Activated CD4-positive, alpha-beta T cell treated with anti-CD3 and anti-CD28 coated beads for 36 hours (primary cell): ENCODE measurements around the gene ATP6V0C. TPM values are rescaled to one million over a fixed set of nuclear protein-coding genes. Genes with fewer than 3 reads are reported as not detected.

Experiments
- ATAC-seq: fragments of 200-7000 bp; cut with Tn5 transposase; one replicate; pipeline ENCODE4 v1.10.0; 2021; ENCODE audit warnings: mild to moderate bottlenecking, moderate library complexity
- CTCF ChIA-PET: fragments of 350-600 bp; sonication (Branson Sonifier 250); formaldehyde crosslinking; loops from one replicate; lab custom pipeline; 2021; ENCODE audit warnings: antibody characterized with exemption; lab: Charles Lee
- POLR2A ChIA-PET: fragments of 350-600 bp; sonication (Branson Sonifier 250); formaldehyde crosslinking; loops from one replicate; lab custom pipeline; 2021; ENCODE audit warnings: antibody characterized with exemption, inconsistent platforms; lab: Charles Lee
- DNase-seq: peaks from one replicate; pipeline ENCODE4 v3.0.0-alpha.2; 2020
- H3K27ac Mint-ChIP-seq: one replicate; pipeline ENCODE4 v1.8.0; 2021; ENCODE audit warnings: mixed read lengths
- H3K27me3 Mint-ChIP-seq: one replicate; pipeline ENCODE4 v1.8.0; 2021; ENCODE audit warnings: mixed read lengths
- H3K36me3 Mint-ChIP-seq: one replicate; pipeline ENCODE4 v1.8.0; 2021; ENCODE audit warnings: low read depth, mixed read lengths
- H3K4me1 Mint-ChIP-seq: one replicate; pipeline ENCODE4 v1.8.0; 2021; ENCODE audit warnings: mixed read lengths
- H3K4me3 Mint-ChIP-seq: one replicate; pipeline ENCODE4 v1.8.0; 2021; ENCODE audit warnings: mild to moderate bottlenecking, moderate library complexity, mixed read lengths
- H3K9me3 Mint-ChIP-seq: one replicate; pipeline ENCODE4 v1.8.0; 2021; ENCODE audit warnings: low read depth, mixed read lengths
- intact Hi-C, 2 experiments: fragments of 100-400 bp; cut with DNase I in 1 of 2; cut with micrococcal nuclease in 1 of 2; formaldehyde crosslinking; loops; one replicate each; pipeline versions ENCODE4 v1.14.2 to v1.15.1; 2022 to 2024; cut with DNase I, micrococcal nuclease
- total RNA-seq, 2 experiments: library from RNA; stranded (reverse); gene quantifications; one replicate each; pipeline ENCODE4 v1.2.3, GENCODE V29; 2021

ATP6V0C gene
- 100 to 1,000 TPM in 1 of 2 experiments, 10 to 100 TPM in 1; 91.7 to 130 TPM for total RNA-seq

DNA sequence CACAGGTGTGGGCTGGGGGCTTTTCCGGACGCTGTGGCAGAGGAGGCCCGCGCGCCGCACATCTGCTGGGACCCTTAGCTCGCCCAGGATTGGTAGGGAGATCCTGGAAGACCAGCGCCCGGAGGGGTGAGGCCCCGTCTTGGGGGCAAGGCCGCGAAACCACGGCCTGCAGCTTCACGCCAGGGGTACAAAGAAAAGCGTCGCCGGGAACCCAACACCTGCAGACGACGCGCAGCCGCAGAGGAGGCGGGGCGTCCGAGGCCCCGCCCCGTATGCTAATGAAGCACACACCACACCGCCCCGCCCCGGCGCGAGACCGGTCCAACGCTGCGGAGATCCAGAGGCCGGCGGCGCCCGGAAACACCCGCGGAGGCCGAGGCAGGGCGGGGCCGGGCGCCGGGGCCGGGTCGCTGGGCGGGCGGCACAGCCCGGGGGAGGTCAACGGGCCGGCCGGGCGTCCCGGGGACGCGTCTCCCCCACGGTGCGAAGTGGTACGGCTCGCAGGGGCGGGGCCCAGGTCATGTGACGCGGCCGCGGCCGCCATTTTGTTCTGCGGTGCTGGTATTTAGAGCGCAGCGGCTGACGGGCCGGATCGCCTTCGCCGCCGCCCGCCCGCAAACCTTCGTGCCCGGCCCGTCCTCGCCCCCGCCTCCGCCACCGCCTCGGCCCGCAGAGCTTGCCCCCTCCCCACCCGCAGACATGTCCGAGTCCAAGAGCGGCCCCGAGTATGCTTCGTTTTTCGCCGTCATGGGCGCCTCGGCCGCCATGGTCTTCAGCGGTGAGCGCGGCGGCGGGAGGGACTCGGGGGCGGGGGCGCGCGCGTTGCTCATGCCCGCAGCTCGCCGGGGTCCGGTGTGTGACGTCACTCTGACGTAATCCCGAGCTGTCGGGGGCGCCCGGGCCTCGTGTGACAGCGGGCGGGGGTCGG is at the start of gene ATP6V0C:
Gene ATP6V0C, plus strand, starts transcription at position 548 of the 928 bp plus-strand sequence. Its CDS starts 152 bp downstream, at position 700.
- peak within 1 kb of the TSS; percentile 95 for H3K27ac Mint-ChIP-seq
- H3K9me3 Mint-ChIP-seq = no peaks in the 10 kb centered on the region
- intact Hi-C loops = loop anchor here (1.0 to 10.0 kb wide), 15 partner anchors 18 to 519 kb away; partner anchors contain the start of genes TBC1D24 (in 2 of the 2), ABCA3 (in 1 of the 2), CCNF (in 1 of the 2) and CEMP1 (in 1 of the 2)
- H3K4me3 Mint-ChIP-seq = peak within 1 kb of the TSS; percentile 93
- peaks cover 6% of the 10 kb centered on the region for H3K36me3 Mint-ChIP-seq
- H3K27me3 Mint-ChIP-seq = no peaks in the 10 kb centered on the region
- ChIA-PET CTCF (no interaction called here), POLR2A (no interaction called here)
- ATAC-seq (peak; percentile 90), DNase-seq (peak; percentile 95)
- H3K4me1 Mint-ChIP-seq = peaks cover 44% of the 10 kb centered on the region

DNA sequence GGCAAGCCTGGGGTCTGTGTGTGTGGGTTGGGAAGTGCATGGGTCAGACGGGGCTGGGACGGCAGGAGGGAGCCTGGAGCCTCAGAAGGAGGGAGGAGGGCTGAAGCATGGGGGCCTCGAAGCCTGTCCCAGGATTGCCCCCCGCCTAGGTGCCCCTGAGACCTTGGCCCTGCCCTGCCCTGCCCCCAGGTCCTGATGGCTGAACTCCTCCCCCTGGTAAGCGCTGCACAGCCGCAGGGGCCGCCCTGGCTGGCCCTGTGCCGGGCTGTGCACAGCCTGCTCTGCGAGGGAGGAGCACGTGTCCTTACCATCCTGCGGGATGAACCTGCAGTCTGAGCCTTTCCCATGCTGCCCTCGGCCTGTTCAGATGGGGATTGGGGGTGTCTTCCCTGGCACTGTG is 49.4 kb upstream of the ATP6V0C start:
- DNase-seq (no peak), ATAC-seq (no peak)
- no peak overlapping the region for H3K27ac Mint-ChIP-seq
- H3K9me3 Mint-ChIP-seq = no peaks in the 10 kb centered on the region
- intact Hi-C loops = loop anchor here in 1 of 2 experiments (5.0 kb wide), 1 partner anchor 38 kb away; no protein-coding TSS in a partner anchor
- CTCF ChIA-PET = no interaction called here
- H3K36me3 Mint-ChIP-seq = peaks cover 2% of the 10 kb centered on the region
- H3K27me3 Mint-ChIP-seq = peaks cover 7% of the 10 kb centered on the region
- peaks cover 4% of the 10 kb centered on the region for H3K4me1 Mint-ChIP-seq
- H3K4me3 Mint-ChIP-seq = no peak overlapping the region
- POLR2A ChIA-PET = no interaction called here

DNA sequence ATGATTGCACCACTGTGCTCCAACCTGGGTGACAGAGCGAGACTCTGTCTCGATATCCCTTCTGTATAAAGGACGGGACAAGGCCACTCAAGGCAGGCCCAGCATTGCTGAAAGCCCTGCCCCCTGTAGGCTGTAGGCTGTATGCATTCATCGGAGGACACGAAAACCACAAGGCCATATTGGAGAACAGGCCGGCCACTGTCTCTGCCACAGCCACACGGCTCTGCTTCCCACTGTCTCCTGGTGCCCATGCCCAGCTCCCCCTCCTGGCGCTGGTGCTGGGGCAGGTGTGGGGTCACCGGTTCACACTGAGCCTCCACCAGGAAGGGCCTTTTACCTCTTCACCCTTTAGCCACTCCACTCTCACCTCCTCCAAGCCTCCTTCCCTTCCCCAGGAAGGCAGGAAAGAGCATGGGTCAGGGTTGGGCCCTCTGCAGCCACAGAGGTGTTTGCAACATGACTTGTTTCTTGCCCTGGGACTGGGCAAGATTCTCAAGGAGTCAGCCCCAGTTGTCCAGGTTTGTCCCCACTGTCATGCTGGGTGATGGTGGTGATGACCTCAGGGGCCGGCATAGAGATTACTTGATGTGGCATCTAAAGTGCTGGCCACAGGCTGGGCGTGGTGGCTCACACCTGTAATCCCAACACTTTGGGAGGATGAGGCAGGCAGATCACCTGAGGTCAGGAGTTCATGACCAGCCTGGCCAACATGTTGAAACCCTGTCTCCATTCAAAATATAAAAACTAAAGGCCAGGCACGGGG is 47.9 kb upstream of the ATP6V0C start:
- ATAC-seq (no peak), DNase-seq (no peak)
- ChIA-PET POLR2A (no interaction called here), CTCF (no interaction called here)
- H3K4me3 Mint-ChIP-seq = no peak overlapping the region
- intact Hi-C loops = no loop called here
- H3K27ac Mint-ChIP-seq = no peak overlapping the region
- no peaks in the 10 kb centered on the region for H3K9me3 Mint-ChIP-seq
- H3K4me1 Mint-ChIP-seq = no peaks in the 10 kb centered on the region
- peaks cover 2% of the 10 kb centered on the region for H3K36me3 Mint-ChIP-seq
- H3K27me3 Mint-ChIP-seq = peaks cover 19% of the 10 kb centered on the region

DNA sequence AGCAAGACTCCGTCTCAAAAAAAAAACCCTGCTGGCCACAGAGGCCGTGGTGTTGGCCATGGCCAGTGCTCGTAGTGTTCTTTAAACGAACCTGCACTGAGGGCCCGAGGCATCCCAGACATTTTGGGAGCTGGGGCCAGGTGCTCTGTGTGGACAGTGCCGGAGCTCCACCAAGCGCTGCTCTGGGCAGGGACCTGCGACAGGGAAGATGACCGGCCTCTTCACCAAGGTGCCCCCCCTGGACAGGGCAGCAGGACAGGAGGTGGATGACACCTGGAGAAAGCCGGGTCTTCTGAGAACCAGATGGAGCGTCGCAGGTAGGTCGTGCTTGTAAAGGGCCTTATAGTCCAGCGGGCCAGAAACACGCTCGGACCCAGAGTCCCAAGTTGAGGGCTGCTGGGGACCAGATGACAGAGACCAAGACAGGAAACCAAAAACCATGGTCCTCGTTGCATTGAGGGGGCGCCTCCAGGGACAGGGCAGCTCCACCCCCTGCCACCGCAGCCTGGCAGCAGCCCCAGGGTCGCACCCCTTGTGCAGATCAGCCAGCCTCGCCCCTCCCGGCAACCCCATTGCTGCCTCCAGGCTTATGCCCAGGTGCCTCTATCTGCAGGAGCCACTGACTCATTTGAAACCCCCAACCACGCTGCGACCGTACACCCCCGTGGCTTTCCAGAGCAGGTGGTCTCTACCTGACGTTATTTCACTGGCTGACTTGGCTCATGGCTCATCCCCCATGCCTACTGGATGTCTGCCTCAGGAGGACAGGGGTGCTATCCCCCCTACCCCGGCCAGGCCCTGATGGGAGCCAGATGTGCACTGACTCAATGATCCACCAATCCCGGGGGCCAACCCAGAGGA is 46.9 kb upstream of the ATP6V0C start:
- no peak overlapping the region for H3K27ac Mint-ChIP-seq
- CTCF ChIA-PET = no interaction called here
- peak; percentile 3 for ATAC-seq
- no peak overlapping the region for H3K4me3 Mint-ChIP-seq
- DNase-seq = no peak
- POLR2A ChIA-PET = no interaction called here
- no peaks in the 10 kb centered on the region for H3K9me3 Mint-ChIP-seq
- intact Hi-C loops = no loop called here
- no peaks in the 10 kb centered on the region for H3K4me1 Mint-ChIP-seq
- peaks cover 2% of the 10 kb centered on the region for H3K36me3 Mint-ChIP-seq
- peaks cover 19% of the 10 kb centered on the region for H3K27me3 Mint-ChIP-seq

DNA sequence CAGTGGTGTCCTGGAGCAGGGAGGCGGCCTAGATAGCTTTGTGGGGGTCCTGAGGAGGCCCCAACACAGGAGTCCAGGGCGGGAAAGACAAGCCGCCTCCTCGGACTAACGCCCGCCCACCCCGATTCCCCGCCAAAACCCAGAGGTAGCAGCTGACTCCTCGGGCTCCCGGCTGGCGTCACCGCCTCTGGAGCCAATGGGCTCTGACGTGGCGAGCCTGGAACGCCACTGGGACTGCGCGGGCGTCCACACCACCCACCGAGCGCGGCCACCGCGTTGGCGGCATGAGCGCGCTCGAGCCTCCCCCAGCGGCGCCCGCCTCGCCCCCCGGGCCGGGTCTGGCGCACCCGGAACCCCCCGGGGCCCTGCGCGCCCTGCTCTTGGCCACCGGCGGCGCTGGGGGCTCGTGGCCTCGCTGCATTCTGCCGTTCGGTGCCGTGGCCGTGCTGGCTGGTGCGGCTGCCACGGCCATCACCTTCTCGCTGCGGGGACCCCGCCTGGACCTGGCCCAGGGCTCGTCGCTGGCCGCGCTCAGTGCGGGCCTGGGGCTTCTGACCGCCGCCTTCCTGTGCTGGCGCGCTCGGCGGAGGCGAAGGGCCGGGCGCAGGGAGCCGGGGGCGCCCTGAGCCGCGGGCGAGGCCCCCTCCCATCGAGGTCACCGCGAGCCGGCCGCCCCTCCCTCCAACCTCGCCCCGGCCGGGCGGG is 46.1 kb upstream of the ATP6V0C start:
- no peak overlapping the region for H3K4me3 Mint-ChIP-seq
- DNase-seq = peak; percentile 61
- intact Hi-C loops = no loop called here
- H3K4me1 Mint-ChIP-seq = no peaks in the 10 kb centered on the region
- peaks cover 20% of the 10 kb centered on the region for H3K27me3 Mint-ChIP-seq
- H3K9me3 Mint-ChIP-seq = no peaks in the 10 kb centered on the region
- H3K36me3 Mint-ChIP-seq = peaks cover 2% of the 10 kb centered on the region
- no peak overlapping the region for H3K27ac Mint-ChIP-seq
- ChIA-PET POLR2A (no interaction called here), CTCF (interaction anchor here (1.0 kb wide), 1 partner anchor 40 kb away, joined by 3 read pairs; no protein-coding TSS in a partner anchor)
- peak; percentile 31 for ATAC-seq

DNA sequence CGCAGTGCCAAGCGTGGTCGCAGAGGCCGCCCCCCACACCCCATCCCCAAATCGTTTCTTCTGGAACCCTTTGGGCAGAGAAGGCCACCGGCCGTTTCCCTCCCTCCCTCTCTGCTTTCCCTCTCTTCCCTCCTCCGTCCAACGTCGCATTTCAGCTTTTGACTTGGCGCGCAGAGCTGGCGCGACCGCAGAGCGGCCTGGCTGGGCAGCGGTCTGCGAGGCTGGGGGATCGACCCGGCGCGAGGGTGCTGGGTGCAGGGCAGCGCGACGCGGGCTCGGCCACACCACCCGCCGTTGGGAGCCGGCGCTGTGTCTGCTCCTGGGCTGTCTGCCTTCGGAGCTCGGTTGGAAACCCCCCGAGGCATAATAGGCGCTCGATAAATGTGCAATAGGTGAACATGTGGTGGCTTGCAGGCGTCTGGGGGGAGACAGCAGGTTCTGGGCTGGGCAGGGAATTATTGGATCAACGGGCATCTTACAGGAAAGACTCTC is 45.5 kb upstream of the ATP6V0C start:
- ChIA-PET CTCF (interaction anchor here (0.9 to 1.0 kb wide), 2 partner anchors 10 to 41 kb away, joined by 3 to 4 read pairs; no protein-coding TSS in a partner anchor), POLR2A (no interaction called here)
- no peak overlapping the region for H3K4me3 Mint-ChIP-seq
- no peak overlapping the region for H3K27ac Mint-ChIP-seq
- no peaks in the 10 kb centered on the region for H3K9me3 Mint-ChIP-seq
- H3K36me3 Mint-ChIP-seq = peaks cover 2% of the 10 kb centered on the region
- ATAC-seq (peak; percentile 21), DNase-seq (peak; percentile 42)
- peaks cover 5% of the 10 kb centered on the region for H3K4me1 Mint-ChIP-seq
- H3K27me3 Mint-ChIP-seq = peaks cover 26% of the 10 kb centered on the region
- intact Hi-C loops = no loop called here

DNA sequence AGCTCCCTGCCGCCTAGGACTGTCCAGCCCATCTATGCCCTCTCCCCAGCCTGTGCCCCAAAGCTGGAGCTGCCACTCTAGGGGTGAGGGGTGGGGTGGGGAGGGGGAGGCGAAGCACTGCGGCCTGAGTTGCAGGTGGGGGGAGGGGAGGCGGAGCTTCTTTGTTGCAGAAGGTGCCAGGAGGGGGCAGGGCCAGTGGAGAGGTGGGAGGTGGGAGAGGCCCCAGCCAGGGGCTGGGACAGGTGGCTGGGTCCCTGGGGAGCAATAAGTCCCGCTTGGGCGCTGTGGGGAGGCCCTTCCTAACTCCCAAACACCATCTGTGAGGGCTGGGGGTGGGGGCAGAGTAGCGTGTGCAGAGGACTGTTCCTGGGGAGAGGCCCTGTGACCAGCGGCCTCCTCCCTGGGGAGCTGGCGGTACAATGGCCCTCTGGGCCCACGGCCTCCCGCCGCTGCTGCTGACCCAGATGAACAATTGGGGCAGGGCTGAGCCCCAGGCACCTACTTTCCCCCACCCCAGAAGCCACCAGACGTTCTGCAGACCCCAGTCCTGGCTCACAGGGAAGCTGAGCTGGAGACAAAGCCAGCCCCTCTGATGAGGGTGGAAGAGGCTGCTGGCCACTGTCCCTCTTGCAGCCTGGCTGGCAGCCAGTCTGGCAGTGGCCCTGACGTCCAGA is 44.9 kb upstream of the ATP6V0C start:
- DNase-seq (no peak), ATAC-seq (no peak)
- POLR2A ChIA-PET = no interaction called here
- Mint-ChIP-seq H3K4me3 (no peak overlapping the region), H3K9me3 (no peaks in the 10 kb centered on the region), H3K36me3 (no peaks in the 10 kb centered on the region), H3K4me1 (peaks cover 6% of the 10 kb centered on the region), H3K27ac (no peak overlapping the region), H3K27me3 (peaks cover 27% of the 10 kb centered on the region)
- CTCF ChIA-PET = interaction anchor here (0.9 to 1.0 kb wide), 2 partner anchors 9 to 41 kb away, joined by 3 to 4 read pairs; no protein-coding TSS in a partner anchor
- intact Hi-C loops = no loop called here

DNA sequence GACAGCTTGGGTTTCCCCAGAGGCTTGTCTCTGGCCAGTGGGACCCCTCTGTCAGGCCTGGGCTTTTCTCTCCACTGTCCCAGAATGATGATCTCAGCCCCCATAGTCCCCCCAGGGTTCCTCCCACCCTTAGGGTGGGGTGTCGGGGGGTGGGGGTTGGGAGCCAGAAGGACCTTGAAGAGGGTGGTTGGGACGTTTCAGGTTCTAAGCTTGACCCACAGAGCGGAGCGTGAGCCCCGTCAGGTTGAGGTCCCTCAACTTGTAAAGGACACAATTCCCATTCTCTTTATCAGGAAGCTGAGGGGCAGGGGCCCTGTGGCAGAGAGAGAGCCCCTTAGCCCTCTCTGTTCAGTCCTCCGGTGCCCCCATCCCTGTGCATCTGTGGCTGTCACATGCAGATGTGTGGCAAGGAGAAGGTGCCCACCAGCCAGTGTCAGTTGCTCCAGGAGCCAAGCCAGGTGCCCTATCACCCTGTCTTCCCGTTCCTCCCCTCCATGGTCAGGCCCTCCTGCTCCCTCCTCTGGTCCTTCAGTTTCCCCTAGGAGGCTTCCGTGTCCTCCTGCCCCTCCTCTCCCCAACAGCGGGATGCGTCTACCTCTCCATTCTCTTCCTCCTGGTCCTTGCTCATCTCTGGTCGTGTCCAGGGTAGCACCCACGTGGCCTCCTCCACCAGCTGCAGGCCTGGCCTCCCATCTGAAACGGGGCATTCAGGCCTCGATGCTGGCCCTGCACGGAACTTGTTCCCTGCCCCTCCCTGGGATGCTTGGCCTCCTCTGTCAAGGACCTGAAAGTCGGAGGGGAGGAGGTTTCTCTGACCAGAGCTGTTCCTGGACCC is 44.1 kb upstream of the ATP6V0C start:
- CTCF ChIA-PET = no interaction called here
- intact Hi-C loops = loop anchor here (5.0 kb wide), 3 partner anchors 63 to 262 kb away; partner anchors contain the start of genes CEMP1 (in 1 of the 2), MLST8 (in 1 of the 2) and RNPS1 (in 1 of the 2)
- H3K27ac Mint-ChIP-seq = no peak overlapping the region

GRCh38 chr16:2470234-2470601 is 43.5 kb upstream of the ATP6V0C start:
- Mint-ChIP-seq H3K27ac (no peak overlapping the region), H3K36me3 (no peaks in the 10 kb centered on the region), H3K9me3 (no peaks in the 10 kb centered on the region), H3K4me1 (peaks cover 6% of the 10 kb centered on the region), H3K27me3 (peaks cover 27% of the 10 kb centered on the region), H3K4me3 (no peak overlapping the region)
- ChIA-PET CTCF (no interaction called here), POLR2A (interaction anchor here (0.6 kb wide), 2 partner anchors 16 to 20 kb away, joined by 3 to 4 read pairs; no protein-coding TSS in a partner anchor)
- intact Hi-C loops = loop anchor here (5.0 kb wide), 3 partner anchors 62 to 263 kb away; partner anchors contain the start of genes CEMP1 (in 1 of the 2), MLST8 (in 1 of the 2) and RNPS1 (in 1 of the 2)
- ATAC-seq (no peak), DNase-seq (no peak)

More for the DNA sequence above, 44.1 kb upstream of the ATP6V0C start:
- no peak overlapping the region for H3K4me3 Mint-ChIP-seq
- H3K27me3 Mint-ChIP-seq = peaks cover 27% of the 10 kb centered on the region
- peaks cover 6% of the 10 kb centered on the region for H3K4me1 Mint-ChIP-seq
- POLR2A ChIA-PET = interaction anchor here (0.6 kb wide), 1 partner anchor 19 kb away, joined by 4 read pairs; no protein-coding TSS in a partner anchor
- H3K9me3 Mint-ChIP-seq = no peaks in the 10 kb centered on the region
- DNase-seq (no peak), ATAC-seq (no peak)
- H3K36me3 Mint-ChIP-seq = no peaks in the 10 kb centered on the region
